IMR-90 (cell line): ENCODE data around the gene RRAGC. TPM values are rescaled to one million over a fixed set of nuclear protein-coding genes. Genes with fewer than 3 reads are reported as not detected.

ENCODE experiments used
- ATAC-seq: fragments of 200-7000 bp; cut with Tn5 transposase; 2 replicates; pipeline ENCODE4 v1.9.1; 2020; ENCODE audit warnings: low read depth, mild to moderate bottlenecking, moderate library complexity
- BruUV-seq: library from RNA; stranded (reverse); fragments of 400-500 nt; replicated peaks from 2 replicates; lab custom pipeline; 2021; lab: Mats Ljungman, UMichigan
- CTCF ChIA-PET: fragments of 300-600 bp; formaldehyde crosslinking; extraction: SDS; loops from one replicate; lab custom pipeline; 2021; ENCODE audit warnings: antibody characterized with exemption; lab: Yijun Ruan, JAX
- POLR2A ChIA-PET: fragments of 300-600 bp; sonication (Branson Sonifier 250); formaldehyde crosslinking; loops from one replicate; lab custom pipeline; 2022; ENCODE audit warnings: antibody characterized with exemption; ENCODE audit not compliant: unreplicated experiment; lab: Charles Lee
- DNase-seq: peaks from one replicate; pipeline ENCODE4 v3.0.0; 2013
- H2AFZ ChIP-seq: replicated peaks from 2 replicates; pipeline ENCODE3; 2013; ENCODE audit warnings: low read length, mild to moderate bottlenecking; ENCODE audit not compliant: poor library complexity
- H2AK5ac ChIP-seq: 2 replicates; pipeline ENCODE4 v1.6.1; 2013; ENCODE audit warnings: low read depth, low read length, inconsistent platforms
- H2AK9ac ChIP-seq: replicated peaks from 2 replicates; pipeline ENCODE3; 2013; ENCODE audit warnings: mild to moderate bottlenecking, low read depth, low read length, moderate library complexity; ENCODE audit not compliant: poor library complexity
- H2BK120ac ChIP-seq: 2 replicates; pipeline ENCODE4 v1.6.1; 2013; ENCODE audit warnings: low read depth, low read length, inconsistent platforms
- H2BK15ac ChIP-seq: 3 replicates; pipeline ENCODE4 v1.6.1; 2013; ENCODE audit warnings: low read depth, low read length, inconsistent platforms
- H2BK20ac ChIP-seq: 2 replicates; pipeline ENCODE4 v1.6.1; 2013; ENCODE audit warnings: low read depth, mild to moderate bottlenecking, inconsistent platforms, low read length, moderate library complexity
- H2BK5ac ChIP-seq: 2 replicates; pipeline ENCODE4 v1.6.1; 2013; ENCODE audit warnings: mild to moderate bottlenecking, low read depth, low read length, inconsistent platforms; ENCODE audit not compliant: poor library complexity, severe bottlenecking
- H3K14ac ChIP-seq: replicated peaks from 2 replicates; pipeline ENCODE4 v1.6.1; 2013; ENCODE audit warnings: low read depth, low read length, inconsistent platforms
- H3K18ac ChIP-seq: 2 replicates; pipeline ENCODE4 v1.6.1; 2013; ENCODE audit warnings: low read depth, low read length, control low read depth
- H3K23ac ChIP-seq: 2 replicates; pipeline ENCODE4 v1.6.1; 2013; ENCODE audit warnings: low read depth, low read length, inconsistent platforms
- H3K27ac ChIP-seq: 2 replicates; pipeline ENCODE4 v1.5.1; 2013; ENCODE audit warnings: mild to moderate bottlenecking, control low read depth, low read length; ENCODE audit not compliant: insufficient read depth
- H3K27me3 ChIP-seq: 2 replicates; pipeline ENCODE4 v1.6.1; 2013; ENCODE audit warnings: low read length; ENCODE audit not compliant: control insufficient read depth, insufficient read depth
- H3K36me3 ChIP-seq: 2 replicates; pipeline ENCODE4 v1.6.1; 2013; ENCODE audit warnings: low read length, mixed read lengths; ENCODE audit not compliant: control insufficient read depth, insufficient read depth
- H3K4ac ChIP-seq: 2 replicates; pipeline ENCODE4 v1.6.1; 2013; ENCODE audit warnings: low read depth, low read length, inconsistent platforms
- H3K4me1 ChIP-seq: 2 replicates; pipeline ENCODE4 v1.6.1; 2013; ENCODE audit warnings: low read length, mixed read lengths; ENCODE audit not compliant: control insufficient read depth, insufficient read depth
- H3K4me2 ChIP-seq: 2 replicates; pipeline ENCODE4 v1.6.1; 2013; ENCODE audit warnings: low read depth, mild to moderate bottlenecking, control low read depth, low read length, moderate library complexity
- H3K4me3 ChIP-seq: 2 replicates; pipeline ENCODE4 v1.5.1; 2013; ENCODE audit warnings: low read depth, mild to moderate bottlenecking, control low read depth, low read length, moderate library complexity; ENCODE audit not compliant: insufficient read depth
- H3K56ac ChIP-seq: 2 replicates; pipeline ENCODE4 v1.6.1; 2013; ENCODE audit warnings: low read length, inconsistent platforms; ENCODE audit not compliant: insufficient read depth; ENCODE audit errors: extremely low read depth
- H3K79me1 ChIP-seq, 2 experiments: 2 replicates each; pipeline ENCODE4 v1.6.1; 2013; ENCODE audit warnings: low read length in 2 of 2, inconsistent platforms in 1 of 2, low read depth in 1 of 2
- H3K9ac ChIP-seq: 2 replicates; pipeline ENCODE4 v1.6.1; 2013; ENCODE audit warnings: low read depth, low read length, control low read depth
- H3K9me1 ChIP-seq: 2 replicates; pipeline ENCODE4 v1.6.1; 2013; ENCODE audit warnings: low read length, inconsistent platforms; ENCODE audit not compliant: insufficient read depth
- H3K9me3 ChIP-seq: 2 replicates; pipeline ENCODE4 v1.6.1; 2013; ENCODE audit warnings: low read length; ENCODE audit not compliant: control insufficient read depth, insufficient read depth
- H4K20me1 ChIP-seq: 2 replicates; pipeline ENCODE4 v1.6.1; 2013; ENCODE audit warnings: low read length, inconsistent platforms; ENCODE audit not compliant: insufficient read depth
- H4K5ac ChIP-seq: 2 replicates; pipeline ENCODE4 v1.6.1; 2013; ENCODE audit warnings: mild to moderate bottlenecking, low read depth, low read length, control low read depth
- H4K8ac ChIP-seq, 2 experiments: 2 replicates each; pipeline ENCODE4 v1.6.1; 2013; ENCODE audit warnings: low read depth in 2 of 2, low read length in 2 of 2, control low read depth in 1 of 2, inconsistent platforms in 1 of 2
- H4K91ac ChIP-seq: 2 replicates; pipeline ENCODE4 v1.6.1; 2013; ENCODE audit warnings: low read depth, low read length, inconsistent platforms; ENCODE audit not compliant: insufficient read depth
- NFE2L2 ChIP-seq: fragments of 150-350 bp; IDR thresholded peaks from 2 replicates; pipeline ENCODE4 v1.6.1; 2016; ENCODE audit warnings: low read depth, mild to moderate bottlenecking, low read length
- dilution Hi-C: fragments of 300-500 bp; cut with HindIII; formaldehyde crosslinking; loops from one replicate; pipeline ENCODE4 v1.14.3; 2018; ENCODE audit warnings: low sequenced_read_pairs; ENCODE audit not compliant: unreplicated experiment
- in situ Hi-C: fragments of 300-500 bp; cut with MboI; formaldehyde crosslinking; loops from 3 replicates; pipeline ENCODE4 v1.14.3; 2019; ENCODE audit warnings: low sequenced_read_pairs, inconsistent platforms, mixed read lengths
- intact Hi-C: fragments of 100-400 bp; cut with micrococcal nuclease; formaldehyde crosslinking; loops from 2 replicates; pipeline ENCODE4 v1.10.0; 2022
- polyA plus RNA-seq, 3 experiments: library from polyadenylated mRNA; depleted of rRNA; stranded (reverse); fragments of >200 nt; gene quantifications; 2 replicates each; pipeline ENCODE4 v1.2.3, GENCODE V29; 2012; ENCODE audit warnings: low replicate concordance in 1 of 3
- total RNA-seq: library from RNA; depleted of rRNA; stranded (reverse); fragments of >200 nt; gene quantifications from 2 replicates; pipeline ENCODE4 v1.2.3, GENCODE V29; 2012

RRAGC gene
- total and polyA plus RNA-seq, 2 of the 4 experiments (the other 2 are of a cell fraction): 7.2 to 12.2 TPM

GRCh38 chr1:38898653-38899230, 39.2 kb upstream of the RRAGC start:
- no peaks in the 10 kb centered on the region for H3K36me3 ChIP-seq
- no peak overlapping the region for H2BK5ac ChIP-seq
- BruUV-seq: no TSS peak
- TF ChIP-seq NFE2L2: no peak
- H3K4ac ChIP-seq: no peak overlapping the region
- no peak overlapping the region for H3K56ac ChIP-seq
- H2BK15ac ChIP-seq: no peak overlapping the region
- intact Hi-C loops: no loop called here
- peak; percentile 12 for DNase-seq
- no peak overlapping the region for H4K91ac ChIP-seq
- H3K4me1 ChIP-seq: no peaks in the 10 kb centered on the region
- peak; percentile 44; the same call in 1 of the 2 replicates for ATAC-seq
- H2BK20ac ChIP-seq: no peak overlapping the region
- H4K8ac ChIP-seq: no peak overlapping the region
- H4K20me1 ChIP-seq: no peaks in the 10 kb centered on the region
- H3K18ac ChIP-seq: no peak overlapping the region
- dilution Hi-C loops: no loop called here
- H3K9me3 ChIP-seq: no peaks in the 10 kb centered on the region
- H2AFZ ChIP-seq: no peak overlapping the region
- no peak overlapping the region for H3K14ac ChIP-seq
- H4K5ac ChIP-seq: no peak overlapping the region
- H3K4me2 ChIP-seq: no peak overlapping the region
- no peak overlapping the region for H3K27ac ChIP-seq
- POLR2A ChIA-PET: interaction anchor here (0.7 kb wide), 1 partner anchor 17 kb away, joined by 4 read pairs; no protein-coding TSS in a partner anchor
- no peak overlapping the region for H2BK120ac ChIP-seq
- in situ Hi-C loops: no loop called here
- H3K9ac ChIP-seq: no peak overlapping the region
- CTCF ChIA-PET: no interaction called here
- no peaks in the 10 kb centered on the region for H3K9me1 ChIP-seq
- no peaks in the 10 kb centered on the region for H3K27me3 ChIP-seq
- H3K23ac ChIP-seq: no peak overlapping the region
- no peak overlapping the region for H3K4me3 ChIP-seq
- no peaks in the 10 kb centered on the region for H3K79me1 ChIP-seq
- H2AK9ac ChIP-seq: no peak overlapping the region
- H2AK5ac ChIP-seq: no peak overlapping the region
